NCI-H2107 (cell line): ENCODE measurements around the gene NUP43.
A peak's percentile ranks its signal among the peaks of the same experiment; 100 is the strongest.
"Not testable (repeated sequence)": the region's sequence is repeated elsewhere in the genome, so short reads cannot be mapped to it uniquely, and the experiment has no call there.

Source experiments
- DNase-seq: peaks from one replicate; lab custom pipeline; 2025; lab: John Stamatoyannopoulos, UW

The NUP43 gene

DNA sequence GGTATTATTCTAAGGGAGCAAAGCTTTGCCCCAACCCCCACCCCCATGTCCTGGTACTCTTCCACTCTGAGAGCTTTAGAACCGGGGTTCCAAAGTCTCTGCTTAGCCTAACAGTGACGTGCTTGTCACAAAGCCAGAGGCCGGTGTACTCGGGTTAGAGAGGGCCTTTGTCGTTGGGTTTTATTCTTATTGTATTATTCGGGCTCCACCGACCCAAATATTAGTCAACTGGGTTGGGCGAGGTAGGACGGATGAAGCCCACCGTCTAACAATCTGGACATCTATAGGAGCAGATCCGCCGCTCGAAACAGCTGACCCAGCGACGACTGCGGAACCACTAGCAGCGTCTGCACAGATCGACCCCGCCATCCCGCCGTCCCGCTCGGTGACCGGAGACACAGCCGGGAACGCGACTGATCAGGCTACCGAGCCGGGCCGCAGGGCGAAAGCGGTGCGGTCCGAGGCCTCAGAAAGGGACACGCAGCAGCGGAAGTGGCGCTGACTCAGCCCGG lies 2.8 kb upstream of the NUP43 start:
- not testable (repeated sequence) for DNase-seq

DNA sequence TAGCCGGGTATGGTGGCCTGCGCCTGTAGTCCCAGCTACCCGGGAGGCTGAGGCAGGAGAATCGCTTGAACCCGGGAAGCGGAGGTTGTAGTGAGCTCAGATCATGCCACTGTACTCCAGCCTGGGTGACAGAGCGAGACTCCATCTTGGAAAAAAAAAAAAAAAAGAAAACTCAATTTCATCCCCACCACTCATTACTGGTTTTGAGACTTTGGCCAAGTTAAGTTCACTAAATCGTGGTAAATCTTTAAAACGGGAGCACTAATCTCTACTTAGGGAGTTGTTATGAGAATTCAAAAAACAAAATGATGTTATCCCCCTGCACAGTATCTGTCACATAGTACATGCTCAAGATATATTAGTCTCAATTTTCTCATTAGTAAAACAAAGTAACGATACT lies 1.1 kb downstream of the NUP43 start:
- not testable (repeated sequence) for DNase-seq

DNA sequence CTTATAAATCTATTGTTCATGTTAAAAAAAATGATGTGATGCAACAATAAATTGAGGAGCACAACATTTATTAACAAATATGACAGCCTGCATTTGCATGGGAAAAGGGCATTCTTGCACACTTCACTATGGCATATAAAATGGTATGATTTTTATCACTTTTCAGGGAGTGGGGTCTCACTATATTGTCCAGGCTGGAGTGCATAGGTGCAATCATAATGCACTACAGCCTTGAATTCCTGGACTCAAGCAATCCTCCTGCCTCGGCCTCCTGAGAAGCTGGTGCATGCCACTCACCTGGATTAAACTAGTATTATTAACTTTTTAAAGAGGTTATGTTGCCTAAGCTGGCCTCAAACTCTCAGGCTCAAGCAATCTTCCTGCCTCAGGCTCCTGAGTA lies 11.4 kb downstream of the NUP43 start:
- no peak for DNase-seq

DNA sequence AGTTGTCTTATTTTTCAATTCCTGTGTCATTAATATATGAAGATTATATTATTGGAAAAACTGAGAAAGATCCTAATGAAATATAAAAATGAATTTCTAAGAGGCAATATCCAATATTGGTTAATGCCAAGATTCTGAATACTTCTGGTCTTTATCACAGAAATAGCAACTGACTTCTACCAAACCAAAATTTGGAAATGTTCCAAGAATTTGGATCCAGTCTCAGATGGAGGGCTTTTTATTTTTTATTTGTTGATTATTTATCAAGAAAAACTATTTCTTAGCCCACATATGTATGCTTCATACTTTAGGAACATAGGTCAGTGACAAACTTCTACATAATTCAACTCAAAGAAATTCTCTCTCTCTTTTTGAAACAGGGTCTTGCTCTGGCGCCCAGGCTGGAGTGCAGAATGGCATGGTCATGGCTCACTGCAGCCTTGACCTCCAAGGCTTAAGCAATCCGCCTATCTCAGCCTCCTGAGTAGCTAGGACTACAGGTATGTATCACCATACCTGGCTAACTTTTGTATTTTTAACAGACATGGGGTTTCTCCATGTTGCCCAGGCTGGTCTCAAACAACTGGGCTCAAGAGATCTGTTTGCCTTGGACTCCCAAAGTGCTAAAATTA lies 13.1 kb downstream of the NUP43 start:
- no peak for DNase-seq

DNA sequence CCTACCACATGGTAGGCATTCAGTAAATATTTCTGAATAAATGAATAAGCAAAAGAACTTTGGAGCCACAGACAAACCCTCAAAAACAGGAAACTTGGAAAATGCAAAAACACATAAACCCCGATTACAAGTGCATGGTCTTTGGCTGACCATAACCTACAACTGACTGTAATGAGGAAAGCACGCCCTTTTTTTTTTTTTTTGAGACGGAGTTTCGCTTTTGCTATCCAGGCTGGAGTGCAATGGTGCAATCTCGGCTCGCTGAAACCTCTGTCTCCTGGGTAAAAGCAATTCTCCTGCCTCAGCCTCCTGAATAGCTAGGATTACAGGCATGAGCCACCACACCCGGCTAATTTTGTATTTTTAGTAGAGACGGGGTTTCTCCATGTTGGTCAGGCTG lies 16.5 kb downstream of the NUP43 start:
- DNase-seq = no peak

DNA sequence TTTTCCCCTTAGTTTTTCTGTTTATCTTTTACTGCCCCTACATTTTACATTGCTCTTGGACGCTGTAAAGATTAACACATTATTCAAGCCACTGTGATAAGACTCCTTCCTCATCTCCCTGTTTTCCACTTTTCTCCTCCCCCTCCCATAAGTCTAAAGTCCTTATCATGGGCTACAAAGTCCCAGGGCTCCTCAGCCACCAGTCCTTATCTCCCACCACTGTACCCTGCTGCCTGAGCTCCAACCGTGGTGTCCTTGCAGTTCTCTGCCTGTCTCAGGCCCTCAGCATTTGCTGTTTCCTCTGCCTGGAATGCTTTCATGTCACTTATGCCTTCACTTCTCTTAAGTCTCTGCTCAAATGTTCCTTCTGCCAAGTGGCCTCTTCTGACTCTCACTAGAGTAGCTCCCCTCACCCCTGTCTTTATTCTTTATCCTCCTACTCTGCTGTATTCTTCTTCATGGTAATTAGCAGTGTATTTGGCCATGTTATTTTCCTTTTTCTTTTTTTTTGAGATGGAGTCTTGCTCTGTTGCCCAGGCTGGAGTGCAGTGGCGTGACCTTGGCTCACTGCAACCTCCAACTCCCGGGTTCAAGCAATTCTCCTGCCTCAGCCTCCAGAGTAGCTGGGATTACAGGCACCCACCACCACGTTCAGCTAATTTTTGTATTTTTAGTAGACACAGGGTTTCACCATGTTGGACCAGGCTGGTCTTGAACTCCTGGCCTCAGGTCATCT lies 17.7 kb downstream of the NUP43 start:
- DNase-seq = no peak

DNA sequence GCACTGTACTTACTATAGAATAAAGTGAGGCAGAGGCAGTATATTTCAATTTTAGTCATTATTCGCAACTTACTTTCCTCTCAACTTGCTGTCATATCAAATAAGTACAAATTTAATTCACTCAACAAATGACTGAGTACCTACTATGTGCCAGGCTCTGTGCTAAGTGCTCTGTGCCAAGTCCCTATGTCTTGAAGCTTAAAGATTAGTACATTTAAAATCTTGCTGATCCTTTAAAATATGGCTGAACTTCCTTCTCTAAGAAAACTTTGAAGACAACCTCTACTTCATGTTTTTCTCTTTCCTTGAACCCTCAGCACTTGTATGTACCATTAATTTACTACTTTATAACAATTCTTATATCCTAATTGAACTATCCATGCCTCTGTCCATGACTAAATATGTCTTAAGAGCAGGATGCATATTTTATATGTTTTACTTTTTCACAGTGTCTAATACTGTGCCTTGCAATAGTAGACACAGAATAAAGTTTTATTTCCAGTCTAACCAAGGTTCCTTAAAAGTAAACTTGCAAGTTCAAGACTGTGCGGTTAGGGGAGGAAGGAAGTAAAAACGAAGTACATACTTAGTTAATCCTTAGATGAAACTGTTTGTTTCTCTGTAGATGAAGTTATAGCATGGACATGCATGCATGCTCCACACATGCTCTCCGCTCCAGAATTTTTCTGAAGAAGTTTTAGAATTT lies 18.4 kb downstream of the NUP43 start:
- no peak for DNase-seq

DNA sequence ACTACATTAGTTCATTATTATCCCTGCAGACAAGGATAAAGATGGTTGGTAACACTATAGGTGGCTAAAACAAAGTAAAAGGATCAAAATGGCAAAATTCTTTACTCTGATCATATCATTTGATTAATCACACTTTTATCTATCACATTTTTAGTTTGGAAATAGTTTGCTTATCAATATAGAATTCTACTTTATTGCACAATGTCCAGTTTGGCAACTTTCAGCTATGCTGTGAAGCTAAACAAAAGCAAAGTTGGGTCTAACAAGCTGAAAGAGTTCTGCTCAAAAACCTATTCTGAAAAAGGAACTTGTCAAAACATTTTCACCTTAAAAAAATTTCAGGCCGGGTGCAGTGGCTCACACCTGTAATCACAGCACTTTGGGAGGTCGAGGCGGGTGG lies 20.5 kb downstream of the NUP43 start:
- no peak for DNase-seq

DNA sequence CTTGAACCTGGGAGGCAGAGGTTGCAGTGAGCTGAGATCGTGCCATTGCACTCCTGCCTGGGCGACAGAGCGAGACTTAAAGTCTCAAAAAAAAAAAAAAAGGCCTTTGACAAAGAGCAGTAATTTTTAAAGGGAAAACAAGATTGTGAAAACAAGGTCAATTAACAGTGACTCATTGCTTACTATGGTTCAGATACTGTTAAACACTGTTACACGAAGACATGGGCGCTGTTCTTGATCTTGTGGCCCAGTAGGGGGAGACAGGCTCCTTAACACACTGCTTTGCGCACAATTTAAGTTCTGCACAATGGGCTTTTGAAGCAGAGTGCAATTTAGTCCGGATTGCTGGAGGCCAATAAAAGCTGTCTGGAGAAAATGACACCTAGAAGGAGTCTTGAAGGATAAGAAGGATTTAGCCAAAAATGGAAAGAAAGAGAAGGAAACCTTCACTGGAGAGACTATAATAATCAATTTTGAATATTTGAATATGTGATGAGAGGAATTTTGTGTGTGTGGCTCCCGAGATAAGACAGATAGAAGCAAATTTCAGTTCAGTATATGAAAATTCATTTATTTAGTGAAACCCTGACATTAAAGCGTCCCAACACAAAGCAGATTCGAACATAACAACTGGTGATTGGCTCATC lies 22.4 kb downstream of the NUP43 start:
- no peak for DNase-seq

DNA sequence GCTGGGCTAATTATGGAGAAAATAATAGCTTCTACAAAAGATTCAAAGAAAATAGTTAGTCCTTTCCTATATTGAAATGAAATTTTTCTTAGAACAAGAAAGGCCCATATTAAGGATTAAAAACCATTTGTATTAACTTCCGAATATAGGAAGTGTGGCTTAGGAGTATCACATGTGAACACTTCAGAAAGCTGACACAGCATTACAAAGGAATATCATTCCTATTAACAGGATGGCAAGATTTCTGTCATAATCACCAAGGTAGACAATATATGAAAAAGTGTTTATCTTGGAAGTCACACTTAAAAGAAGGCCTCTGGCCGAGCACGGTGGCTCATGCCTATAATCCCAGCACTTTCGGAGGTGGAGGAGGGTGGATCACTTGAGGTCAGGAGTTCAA lies 23.1 kb downstream of the NUP43 start:
- DNase-seq = no peak

DNA sequence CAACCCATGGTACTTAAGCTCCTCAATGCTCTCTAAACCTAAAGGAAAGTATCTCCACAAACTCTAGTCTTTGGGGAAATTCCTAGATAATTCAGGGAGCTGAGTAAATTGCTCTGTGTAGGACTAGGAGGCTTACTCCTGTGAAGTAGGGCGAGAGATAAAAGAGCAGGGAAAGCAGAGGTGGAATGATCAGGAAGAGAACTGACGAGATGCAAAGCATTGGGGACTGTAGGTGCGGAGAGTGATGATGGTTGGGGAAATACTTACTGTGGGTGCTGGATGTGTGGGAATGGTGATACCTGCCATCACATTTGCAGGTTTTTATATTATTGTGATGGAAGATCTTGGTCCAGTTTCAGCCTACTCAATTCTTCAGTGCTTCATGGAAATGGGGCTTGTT lies 26.8 kb downstream of the NUP43 start:
- no peak for DNase-seq

DNA sequence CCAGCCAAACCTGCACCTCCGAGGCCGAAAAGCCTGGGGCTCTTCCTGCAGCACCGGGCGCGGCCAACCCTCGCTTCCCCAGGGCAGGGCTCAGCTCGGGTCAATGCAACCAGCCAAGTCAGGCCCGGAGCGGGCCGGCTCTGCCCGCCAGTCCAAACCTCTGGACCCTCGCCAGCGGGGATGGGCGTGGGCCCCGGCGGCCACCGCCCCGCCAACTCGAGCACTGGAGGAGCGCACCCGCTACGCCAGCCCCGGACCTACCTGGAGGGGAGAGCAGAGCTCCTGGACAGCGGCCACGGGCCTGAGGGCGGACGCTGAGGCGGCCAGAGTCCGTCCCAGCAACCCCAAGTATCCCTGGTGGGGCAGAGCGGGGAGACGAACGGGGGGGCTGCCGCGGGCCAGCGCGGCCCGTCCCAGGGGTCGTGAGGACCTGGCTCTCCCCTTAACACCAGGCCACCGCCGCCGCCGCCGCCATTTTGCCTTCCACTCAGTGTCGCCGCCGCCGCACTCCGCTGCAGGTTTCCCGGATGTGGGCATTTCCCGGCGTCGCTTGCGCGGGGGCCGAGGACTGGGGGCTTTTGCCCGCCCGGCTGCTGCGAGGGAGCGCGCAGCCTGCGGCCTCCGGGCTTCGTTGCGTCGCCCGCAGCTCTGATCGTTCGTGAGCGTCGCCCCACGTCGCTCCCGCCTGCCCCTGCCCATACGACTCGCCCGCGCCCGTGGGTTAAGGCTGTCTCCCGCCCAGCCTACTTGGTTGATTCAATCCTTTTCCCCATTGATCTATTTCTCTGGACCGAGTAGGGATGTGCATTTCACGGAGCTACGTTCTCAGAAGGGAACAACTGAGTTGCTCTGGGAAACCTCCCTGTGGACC lies 28.5 kb downstream of the NUP43 start, which contains the start of gene LATS1:
Gene LATS1 (minus strand): TSS at position 514 of the 871 bp plus-strand sequence. CDS start 15,975 bp downstream, outside the sequence.
- peak; percentile 64 for DNase-seq

DNA sequence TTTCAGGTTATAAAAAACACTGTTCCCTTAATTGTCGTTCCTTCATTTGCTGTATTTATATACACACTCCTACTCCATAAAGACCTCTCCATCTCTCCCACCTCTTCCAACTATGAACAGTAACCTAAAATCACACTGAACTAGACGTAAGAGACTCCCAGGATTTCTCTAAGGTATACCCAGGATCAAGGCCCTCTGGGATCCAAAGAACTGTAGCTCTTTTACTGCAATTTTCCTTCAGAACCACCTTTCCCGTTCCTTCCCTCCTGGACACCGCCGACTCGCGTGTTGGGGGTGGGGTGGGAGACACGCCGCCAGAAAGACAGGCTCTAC lies 29.1 kb downstream of the NUP43 start:
- DNase-seq = no peak

DNA sequence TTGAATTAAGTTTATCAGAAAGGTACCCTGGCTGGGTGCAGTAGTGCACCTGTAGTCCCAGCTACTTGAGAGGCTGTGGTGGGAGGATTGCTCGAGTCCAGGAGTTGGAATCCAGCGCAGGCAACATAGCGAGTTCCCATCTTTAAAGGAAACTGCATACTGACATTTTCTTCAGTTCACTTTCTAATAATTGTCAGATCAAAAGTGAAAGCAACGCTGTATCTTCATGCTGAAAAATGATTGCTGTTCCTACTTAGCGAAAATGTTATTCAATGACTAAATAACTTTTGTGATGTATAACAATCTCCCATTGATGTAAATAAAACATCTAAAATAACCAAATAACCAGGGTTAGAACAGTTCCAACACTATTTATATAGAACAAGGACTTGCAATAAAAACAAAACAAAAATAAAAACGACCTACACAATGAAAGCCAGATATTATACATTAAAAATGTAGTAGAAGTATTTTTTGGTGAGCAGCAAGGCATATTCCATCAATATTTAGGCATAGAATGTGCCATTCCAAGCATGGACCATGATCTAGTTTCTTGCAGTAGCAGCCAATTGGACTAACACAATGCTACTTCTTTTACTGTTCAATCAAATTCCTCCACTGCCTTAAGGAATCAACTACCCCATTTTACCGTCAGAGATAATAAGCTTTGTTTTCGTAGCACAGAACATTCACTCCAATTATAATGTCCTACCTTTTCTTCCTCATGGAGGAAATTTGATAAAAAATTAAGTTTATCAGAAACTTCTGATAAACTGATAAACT lies 30.0 kb downstream of the NUP43 start:
- DNase-seq = no peak

DNA sequence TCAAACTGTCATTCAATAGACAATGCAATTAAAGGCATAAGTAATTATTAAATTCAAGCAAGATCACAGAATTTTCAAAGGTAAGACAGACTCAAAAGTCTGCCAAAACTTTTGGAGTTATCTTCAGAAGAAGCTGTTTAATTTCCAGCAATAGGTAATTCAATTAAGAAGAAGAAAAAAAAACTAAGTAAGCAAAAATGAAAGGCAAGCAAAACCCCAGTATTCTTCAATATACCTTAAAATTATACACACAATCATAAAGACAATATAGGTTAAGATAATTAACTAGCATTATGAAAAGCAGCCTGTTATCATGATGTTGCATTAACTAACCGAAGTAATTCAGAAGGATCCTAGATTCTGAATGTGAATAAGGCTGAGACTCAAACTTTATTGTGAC lies 31.9 kb downstream of the NUP43 start:
- no peak for DNase-seq

DNA sequence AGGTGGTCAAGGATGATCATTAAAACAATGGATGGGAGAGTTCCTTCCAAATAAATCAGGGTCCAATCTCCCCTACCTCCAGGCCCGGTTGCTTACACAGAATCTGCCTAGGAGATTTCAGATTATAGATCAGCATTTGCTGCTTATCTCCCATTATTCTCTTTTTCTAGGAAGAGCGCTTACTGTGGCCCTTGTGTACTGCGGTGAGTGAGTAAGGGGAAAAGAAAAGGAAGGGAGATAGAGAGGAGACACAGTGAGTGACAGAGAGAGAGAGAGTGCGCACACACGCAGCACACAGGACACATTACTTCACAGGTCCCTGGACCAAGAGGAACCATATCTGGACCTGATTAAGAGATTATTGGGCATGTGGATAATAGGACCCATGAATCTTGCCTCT lies 34.6 kb downstream of the NUP43 start:
- DNase-seq = no peak

DNA sequence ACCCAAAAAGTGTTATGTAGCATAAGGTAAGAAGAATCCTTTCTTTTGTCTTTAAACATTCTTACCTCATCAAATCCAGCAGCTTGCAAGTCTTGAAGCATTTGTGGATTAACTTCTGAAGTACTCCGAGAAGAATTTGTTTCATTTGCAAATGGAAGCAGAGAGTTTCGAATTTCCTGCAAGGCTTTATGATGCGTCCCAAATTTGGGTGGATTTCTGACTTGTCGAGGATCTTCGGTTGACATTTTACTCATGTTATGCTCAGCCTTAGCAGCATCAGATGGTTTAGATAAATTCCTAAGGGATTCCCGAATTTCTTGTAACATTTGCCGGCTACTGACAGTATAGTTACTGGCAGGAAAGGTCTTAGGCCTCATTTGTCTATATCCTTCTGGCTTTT lies 44.6 kb downstream of the NUP43 start:
- no peak for DNase-seq

DNA sequence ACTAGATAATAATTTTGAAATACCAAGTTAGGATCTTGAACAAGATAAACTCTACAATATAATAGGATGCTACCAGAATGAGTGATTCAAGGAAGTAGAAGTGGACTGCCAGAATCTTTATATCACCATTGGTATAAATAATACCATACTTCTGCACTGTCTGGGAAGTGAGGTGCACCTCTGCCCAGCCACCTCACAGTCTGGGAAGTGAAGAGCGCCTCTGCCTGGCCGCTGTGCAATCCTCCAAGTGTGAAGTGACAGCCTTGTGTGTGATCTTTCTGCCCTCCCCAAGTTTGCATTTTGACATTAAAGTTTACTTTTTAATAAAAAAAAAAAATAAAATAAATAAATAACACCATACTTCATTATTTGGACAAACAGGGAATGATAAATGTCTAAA lies 47.2 kb downstream of the NUP43 start:
- DNase-seq = no peak

DNA sequence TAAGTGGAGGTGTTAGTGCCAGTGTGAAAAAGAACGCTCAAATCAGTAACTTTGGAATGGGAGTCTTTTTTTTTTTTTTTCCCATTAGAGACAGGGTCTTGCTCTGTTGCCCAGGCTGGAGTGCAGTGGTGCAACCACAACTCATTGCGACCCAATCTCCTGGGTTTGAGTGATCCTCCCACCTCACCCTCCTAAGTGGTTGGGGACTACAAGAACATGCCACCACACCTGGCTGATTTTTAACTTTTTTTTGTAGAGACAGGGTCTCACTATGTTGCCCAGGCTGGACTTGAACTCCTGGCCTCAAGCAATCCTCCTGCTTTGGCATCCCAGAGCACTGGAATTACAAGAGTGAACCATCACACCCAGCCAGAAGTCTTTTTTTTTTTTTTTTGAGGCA lies 48.2 kb downstream of the NUP43 start:
- DNase-seq = no peak

DNA sequence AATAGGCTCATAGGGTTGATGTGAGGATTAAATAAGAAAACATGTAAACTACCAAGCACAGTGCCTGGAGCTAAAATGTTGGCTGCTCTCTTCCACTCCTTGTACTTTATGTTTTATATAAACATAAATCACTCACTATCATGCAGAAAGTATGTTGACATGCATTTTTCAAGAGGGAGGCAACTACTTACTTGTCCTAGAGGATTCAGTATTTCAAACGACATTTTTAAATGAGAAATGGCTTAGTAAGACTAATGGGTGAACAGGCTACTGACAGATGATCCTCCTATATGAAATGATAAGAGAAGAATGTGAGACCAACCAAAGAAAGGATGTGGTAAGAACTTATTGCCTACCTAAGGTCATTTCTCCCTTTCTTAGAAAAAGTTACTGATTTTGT lies 49.4 kb downstream of the NUP43 start:
- DNase-seq = no peak

DNA sequence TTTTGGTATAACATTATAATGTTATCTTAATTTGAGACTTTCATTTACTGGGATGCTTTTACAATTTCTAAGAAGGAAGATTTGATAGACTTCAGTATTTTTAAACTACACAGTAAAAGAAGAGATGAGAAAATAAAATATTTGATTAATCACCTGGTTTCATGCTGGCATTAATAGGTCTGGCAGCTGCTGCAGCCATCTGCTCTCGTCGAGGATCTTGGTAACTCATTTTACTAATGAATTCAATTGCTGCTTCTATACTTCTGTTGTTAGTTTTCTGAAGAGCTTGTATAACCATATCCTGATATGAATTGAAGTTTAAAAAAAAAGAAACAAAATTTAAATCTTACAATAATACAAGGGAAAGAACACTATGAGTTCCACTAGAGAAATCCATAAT lies 51.4 kb downstream of the NUP43 start:
- DNase-seq = no peak
